Hematopoietic multipotent progenitor cell treated with erythropoietin and hydrocortisone succinate and interleukin-3 and kit ligand, for 15 days (in vitro differentiated cells): ENCODE data around the gene MAP1S.

Experiments
- DNase-seq: peaks from one replicate; pipeline ENCODE4 v3.0.0-alpha.2; 2015; ENCODE audit warnings: low spot score

MAP1S gene

GRCh38 chr19:17718947-17719711, at the start of gene MAP1S:
Gene MAP1S (plus strand): TSS chr19:17719480. CDS start chr19:17719503, 23 bp downstream.
- peak; percentile 51 for DNase-seq

- peak; percentile 37 for DNase-seq
These were observed 47.4 kb upstream of the MAP1S start for GRCh38 chr19:17671906-17672305.

GRCh38 chr19:17673937-17674799, 45.1 kb upstream of the MAP1S start:
- DNase-seq, result no peak

GRCh38 chr19:17676295-17676694, 43.0 kb upstream of the MAP1S start:
- DNase-seq, result no peak

- no peak for DNase-seq
These were observed 42.3 kb upstream of the MAP1S start for GRCh38 chr19:17677002-17677401.

- DNase-seq, result no peak
These were observed 40.4 kb upstream of the MAP1S start for GRCh38 chr19:17678836-17679235.

GRCh38 chr19:17679526-17680229, 39.6 kb upstream of the MAP1S start:
- DNase-seq, result no peak

- DNase-seq, result no peak
These were observed 39.0 kb upstream of the MAP1S start for GRCh38 chr19:17680230-17680722.

GRCh38 chr19:17681505-17682125, 37.7 kb upstream of the MAP1S start:
- DNase-seq, result peak; percentile 6

- no peak for DNase-seq
These were observed 37.0 kb upstream of the MAP1S start for GRCh38 chr19:17682273-17682672.

- DNase-seq, result no peak
These were observed 36.2 kb upstream of the MAP1S start for GRCh38 chr19:17683078-17683477.

GRCh38 chr19:17684256-17684655, 35.0 kb upstream of the MAP1S start:
- DNase-seq, result no peak

GRCh38 chr19:17685451-17686022, 33.7 kb upstream of the MAP1S start:
- no peak for DNase-seq

- no peak for DNase-seq
These were observed 33.2 kb upstream of the MAP1S start for GRCh38 chr19:17686023-17686521.

GRCh38 chr19:17686592-17687024, 32.7 kb upstream of the MAP1S start:
- DNase-seq, result no peak

GRCh38 chr19:17687141-17687856, 32.0 kb upstream of the MAP1S start:
- no peak for DNase-seq

GRCh38 chr19:17687857-17688784, 31.2 kb upstream of the MAP1S start, which contains the start of gene UNC13A:
Gene UNC13A (minus strand): TSS chr19:17688354. CDS start chr19:17688199, 155 bp downstream.
- no peak for DNase-seq

GRCh38 chr19:17688853-17689595, 30.3 kb upstream of the MAP1S start:
- DNase-seq, result no peak

- DNase-seq, result no peak
These were observed 26.7 kb upstream of the MAP1S start for GRCh38 chr19:17692566-17692965.
